Measurements from ENCODE around the gene HID1. TPM values are rescaled to one million over a fixed set of nuclear protein-coding genes. Genes with fewer than 3 reads are reported as not detected.
A peak's percentile ranks its signal among the peaks of the same experiment; 100 is the strongest.

HID1 gene
- total and polyA plus RNA-seq, 8 donors: 32.1 to 75.8 (median 61.7) TPM

DNA sequence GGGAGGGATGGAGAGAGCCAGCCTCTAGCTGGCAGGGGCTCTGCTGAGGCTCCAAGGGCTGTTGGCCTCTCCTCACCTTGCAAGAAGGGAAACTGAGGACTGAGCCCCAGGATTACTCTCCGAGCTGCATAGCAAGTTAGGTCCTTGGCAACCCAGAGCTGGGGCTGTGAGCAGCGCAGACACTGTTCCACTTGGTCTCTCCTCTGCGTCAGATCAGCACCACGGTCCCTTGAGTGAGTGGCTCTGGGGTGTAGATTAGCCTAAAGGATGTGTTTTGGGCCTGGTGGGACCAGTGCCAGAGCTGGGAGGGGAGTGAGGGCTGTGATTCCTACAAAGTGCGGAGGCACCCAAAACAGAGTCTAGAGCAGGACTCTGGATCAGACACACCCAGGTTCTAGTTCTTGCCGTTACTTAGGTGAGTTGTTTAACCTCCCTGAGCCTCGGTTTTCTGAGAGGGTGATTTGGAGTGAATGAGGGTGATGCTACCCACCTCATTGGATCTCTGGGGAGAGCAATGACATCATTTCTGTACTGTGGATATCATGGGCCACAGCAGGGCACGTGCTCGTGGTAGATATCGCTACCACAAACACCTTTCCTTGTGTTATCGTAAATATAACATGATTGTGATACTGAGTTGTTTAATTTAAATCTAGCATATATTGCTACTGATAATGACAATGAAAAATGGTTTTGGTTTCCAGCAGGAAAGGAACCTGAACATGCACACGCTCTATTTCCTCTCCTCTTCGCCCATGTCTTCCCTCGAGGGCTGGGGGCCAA, 71.0 kb downstream of the HID1 start:
- TF ChIP-seq CTCF (IDR thresholded peaks at IDR 0.05): no peak
- Histone ChIP-seq H3K9me3 (no peaks in the 10 kb centered on the region), H3K27me3 (peaks cover 0 to 54% of the 10 kb centered on the region in 2 donors), H3K4me3 (no peak overlapping the region), H3K36me3 (no peaks in the 10 kb centered on the region), H3K27ac (no peak overlapping the region), H3K4me1 (no peaks in the 10 kb centered on the region)
- intact Hi-C loops (cut with DNase I): no loop called here
- ATAC-seq (no peak), DNase-seq (peak in 1 of 4 donors; percentile 28)

Other genes with a start within 250 kb of the HID1 start
- 1 to 10 TPM; 3.2 to 4.8 TPM for gene RAB37, start 235.5 kb downstream of the HID1 start, total RNA-seq
- gene RAB37, start 235.5 kb downstream of the HID1 start, polyA plus RNA-seq (ENCODE audit: insufficient read length in 6 of 6): 10 to 100 TPM in 5 of 6 donors, 1 to 10 TPM in 1; 9.4 to 11.2 (median 10.5) TPM
- gene NHERF1, start 224.1 kb downstream of the HID1 start, total RNA-seq: 10 to 100 TPM; 25.5 to 37.5 TPM
- gene NHERF1, start 224.1 kb downstream of the HID1 start, polyA plus RNA-seq (ENCODE audit: insufficient read length in 6 of 6): 10 to 100 TPM; 44.9 to 65.5 (median 52.2) TPM
- gene NAT9, start 196.4 kb downstream of the HID1 start, total RNA-seq: 10 to 100 TPM; 42.8 to 45.8 TPM
- 10 to 100 TPM; 40.3 to 52.8 (median 47.9) TPM for gene NAT9, start 196.4 kb downstream of the HID1 start, polyA plus RNA-seq (ENCODE audit: insufficient read length in 6 of 6)
- under 1 TPM in 1 of 2 donors, not detected in 1; 0.26 TPM for gene GRIN2C, start 112.9 kb downstream of the HID1 start, total RNA-seq
- gene GRIN2C, start 112.9 kb downstream of the HID1 start, polyA plus RNA-seq (ENCODE audit: insufficient read length in 6 of 6): under 1 TPM; 0.15 to 0.43 (median 0.26) TPM
- 10 to 100 TPM in 1 of 2 donors, 1 to 10 TPM in 1; 7.7 to 17.2 TPM for gene FDXR, start 99.8 kb downstream of the HID1 start, total RNA-seq
- gene FDXR, start 99.8 kb downstream of the HID1 start, polyA plus RNA-seq (ENCODE audit: insufficient read length in 6 of 6): 1 to 10 TPM; 5.3 to 7.8 (median 6.2) TPM
- gene FADS6, start 79.1 kb downstream of the HID1 start, total RNA-seq: not detected
- gene FADS6, start 79.1 kb downstream of the HID1 start, polyA plus RNA-seq (ENCODE audit: insufficient read length in 6 of 6): under 1 TPM in 5 of 6 donors, not detected in 1; 0.07 to 0.28 (median 0.15) TPM
- not detected for gene USH1G, start 49.5 kb downstream of the HID1 start, total RNA-seq
- under 1 TPM in 5 of 6 donors, not detected in 1; 0.06 to 0.13 (median 0.12) TPM for gene USH1G, start 49.5 kb downstream of the HID1 start, polyA plus RNA-seq (ENCODE audit: insufficient read length in 6 of 6)
- not detected for gene OTOP2, start 48.5 kb downstream of the HID1 start, total RNA-seq
- gene OTOP2, start 48.5 kb downstream of the HID1 start, polyA plus RNA-seq (ENCODE audit: insufficient read length in 6 of 6): not detected
- gene OTOP3, start 36.9 kb downstream of the HID1 start, total RNA-seq: not detected
- not detected for gene OTOP3, start 36.9 kb downstream of the HID1 start, polyA plus RNA-seq (ENCODE audit: insufficient read length in 6 of 6)
- 10 to 100 TPM; 22.9 to 41.2 TPM for gene CDR2L, start 14.9 kb upstream of the HID1 start, total RNA-seq
- 10 to 100 TPM; 10.3 to 17.8 (median 13.8) TPM for gene CDR2L, start 14.9 kb upstream of the HID1 start, polyA plus RNA-seq (ENCODE audit: insufficient read length in 6 of 6)
- 10 to 100 TPM; 25.7 to 32.8 TPM for gene MRPL58, start 39.9 kb upstream of the HID1 start, total RNA-seq
- gene MRPL58, start 39.9 kb upstream of the HID1 start, polyA plus RNA-seq (ENCODE audit: insufficient read length in 6 of 6): 10 to 100 TPM; 18.8 to 25.1 (median 21.0) TPM
- gene ATP5PD, start 74.2 kb upstream of the HID1 start, total RNA-seq: 100 to 1,000 TPM; 203 to 215 TPM
- gene ATP5PD, start 74.2 kb upstream of the HID1 start, polyA plus RNA-seq (ENCODE audit: insufficient read length in 6 of 6): 100 to 1,000 TPM; 199 to 237 (median 213) TPM
- gene KCTD2, start 74.5 kb upstream of the HID1 start, total RNA-seq: 10 to 100 TPM; 20.6 to 20.8 TPM
- 10 to 100 TPM; 25.0 to 32.0 (median 27.2) TPM for gene KCTD2, start 74.5 kb upstream of the HID1 start, polyA plus RNA-seq (ENCODE audit: insufficient read length in 6 of 6)
- 10 to 100 TPM; 36.8 to 45.1 TPM for gene SLC16A5, start 115.2 kb upstream of the HID1 start, total RNA-seq
- 10 to 100 TPM; 18.5 to 26.8 (median 23.0) TPM for gene SLC16A5, start 115.2 kb upstream of the HID1 start, polyA plus RNA-seq (ENCODE audit: insufficient read length in 6 of 6)
- 10 to 100 TPM; 18.3 to 19.3 TPM for gene ARMC7, start 137.2 kb upstream of the HID1 start, total RNA-seq
- 10 to 100 TPM; 13.2 to 15.5 (median 14.8) TPM for gene ARMC7, start 137.2 kb upstream of the HID1 start, polyA plus RNA-seq (ENCODE audit: insufficient read length in 6 of 6)
- 10 to 100 TPM; 26.0 to 39.9 TPM for gene NT5C, start 159.0 kb upstream of the HID1 start, total RNA-seq
- 10 to 100 TPM; 37.6 to 56.2 (median 45.9) TPM for gene NT5C, start 159.0 kb upstream of the HID1 start, polyA plus RNA-seq (ENCODE audit: insufficient read length in 6 of 6)
- 10 to 100 TPM; 65.0 to 97.8 TPM for gene JPT1, start 181.8 kb upstream of the HID1 start, total RNA-seq
- gene JPT1, start 181.8 kb upstream of the HID1 start, polyA plus RNA-seq (ENCODE audit: insufficient read length in 6 of 6): 100 to 1,000 TPM in 1 of 6 donors, 10 to 100 TPM in 5; 71.4 to 115 (median 87.9) TPM
- gene SUMO2, start 210.2 kb upstream of the HID1 start, total RNA-seq: 100 to 1,000 TPM; 321 to 344 TPM
- gene SUMO2, start 210.2 kb upstream of the HID1 start, polyA plus RNA-seq (ENCODE audit: insufficient read length in 6 of 6): 100 to 1,000 TPM; 607 to 735 (median 686) TPM
- 10 to 100 TPM; 53.3 to 72.1 TPM for gene NUP85, start 232.9 kb upstream of the HID1 start, total RNA-seq
- gene NUP85, start 232.9 kb upstream of the HID1 start, polyA plus RNA-seq (ENCODE audit: insufficient read length in 6 of 6): 100 to 1,000 TPM in 1 of 6 donors, 10 to 100 TPM in 5; 73.3 to 101 (median 79.7) TPM

All from left lung (tissue), 10 donors.